ENCODE results near the gene PEPD. TPM values are rescaled to one million over a fixed set of nuclear protein-coding genes. Genes with fewer than 3 reads are reported as not detected.

The PEPD gene
- total and polyA plus RNA-seq, 4 donors, result 37.3 to 211 (median 117) TPM

DNA sequence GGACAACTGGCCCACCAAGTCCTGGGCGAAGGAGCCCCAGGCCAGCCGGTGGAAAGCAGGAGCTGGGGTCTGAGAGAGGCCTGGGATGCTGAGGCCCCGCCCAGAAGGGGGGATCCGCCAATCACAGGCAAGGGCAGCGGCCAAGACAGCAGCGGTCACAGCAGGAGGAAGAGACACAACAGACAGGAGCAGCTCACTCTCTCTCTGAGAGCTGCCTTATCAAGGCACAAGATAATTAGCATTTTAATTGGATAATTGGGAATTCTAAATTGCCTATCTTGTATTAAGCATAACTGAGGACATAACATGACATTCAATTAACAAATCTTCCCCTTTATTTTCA, 101.8 kb downstream of the PEPD start (continued):
- TF ChIP-seq, protein P1, sequence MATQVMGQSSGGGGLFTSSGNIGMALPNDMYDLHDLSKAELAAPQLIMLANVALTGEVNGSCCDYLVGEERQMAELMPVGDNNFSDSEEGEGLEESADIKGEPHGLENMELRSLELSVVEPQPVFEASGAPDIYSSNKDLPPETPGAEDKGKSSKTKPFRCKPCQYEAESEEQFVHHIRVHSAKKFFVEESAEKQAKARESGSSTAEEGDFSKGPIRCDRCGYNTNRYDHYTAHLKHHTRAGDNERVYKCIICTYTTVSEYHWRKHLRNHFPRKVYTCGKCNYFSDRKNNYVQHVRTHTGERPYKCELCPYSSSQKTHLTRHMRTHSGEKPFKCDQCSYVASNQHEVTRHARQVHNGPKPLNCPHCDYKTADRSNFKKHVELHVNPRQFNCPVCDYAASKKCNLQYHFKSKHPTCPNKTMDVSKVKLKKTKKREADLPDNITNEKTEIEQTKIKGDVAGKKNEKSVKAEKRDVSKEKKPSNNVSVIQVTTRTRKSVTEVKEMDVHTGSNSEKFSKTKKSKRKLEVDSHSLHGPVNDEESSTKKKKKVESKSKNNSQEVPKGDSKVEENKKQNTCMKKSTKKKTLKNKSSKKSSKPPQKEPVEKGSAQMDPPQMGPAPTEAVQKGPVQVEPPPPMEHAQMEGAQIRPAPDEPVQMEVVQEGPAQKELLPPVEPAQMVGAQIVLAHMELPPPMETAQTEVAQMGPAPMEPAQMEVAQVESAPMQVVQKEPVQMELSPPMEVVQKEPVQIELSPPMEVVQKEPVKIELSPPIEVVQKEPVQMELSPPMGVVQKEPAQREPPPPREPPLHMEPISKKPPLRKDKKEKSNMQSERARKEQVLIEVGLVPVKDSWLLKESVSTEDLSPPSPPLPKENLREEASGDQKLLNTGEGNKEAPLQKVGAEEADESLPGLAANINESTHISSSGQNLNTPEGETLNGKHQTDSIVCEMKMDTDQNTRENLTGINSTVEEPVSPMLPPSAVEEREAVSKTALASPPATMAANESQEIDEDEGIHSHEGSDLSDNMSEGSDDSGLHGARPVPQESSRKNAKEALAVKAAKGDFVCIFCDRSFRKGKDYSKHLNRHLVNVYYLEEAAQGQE (IDR thresholded peaks at IDR 0.05), result no peak
- TF ChIP-seq JUND (IDR thresholded peaks at IDR 0.05), result no peak
- no peak for TF ChIP-seq MAX (IDR thresholded peaks at IDR 0.05)
- no peak for TF ChIP-seq TAF1 (conservative IDR thresholded peaks at IDR 0.05)
- TF ChIP-seq RAD21 (IDR thresholded peaks at IDR 0.05), result no peak

DNA sequence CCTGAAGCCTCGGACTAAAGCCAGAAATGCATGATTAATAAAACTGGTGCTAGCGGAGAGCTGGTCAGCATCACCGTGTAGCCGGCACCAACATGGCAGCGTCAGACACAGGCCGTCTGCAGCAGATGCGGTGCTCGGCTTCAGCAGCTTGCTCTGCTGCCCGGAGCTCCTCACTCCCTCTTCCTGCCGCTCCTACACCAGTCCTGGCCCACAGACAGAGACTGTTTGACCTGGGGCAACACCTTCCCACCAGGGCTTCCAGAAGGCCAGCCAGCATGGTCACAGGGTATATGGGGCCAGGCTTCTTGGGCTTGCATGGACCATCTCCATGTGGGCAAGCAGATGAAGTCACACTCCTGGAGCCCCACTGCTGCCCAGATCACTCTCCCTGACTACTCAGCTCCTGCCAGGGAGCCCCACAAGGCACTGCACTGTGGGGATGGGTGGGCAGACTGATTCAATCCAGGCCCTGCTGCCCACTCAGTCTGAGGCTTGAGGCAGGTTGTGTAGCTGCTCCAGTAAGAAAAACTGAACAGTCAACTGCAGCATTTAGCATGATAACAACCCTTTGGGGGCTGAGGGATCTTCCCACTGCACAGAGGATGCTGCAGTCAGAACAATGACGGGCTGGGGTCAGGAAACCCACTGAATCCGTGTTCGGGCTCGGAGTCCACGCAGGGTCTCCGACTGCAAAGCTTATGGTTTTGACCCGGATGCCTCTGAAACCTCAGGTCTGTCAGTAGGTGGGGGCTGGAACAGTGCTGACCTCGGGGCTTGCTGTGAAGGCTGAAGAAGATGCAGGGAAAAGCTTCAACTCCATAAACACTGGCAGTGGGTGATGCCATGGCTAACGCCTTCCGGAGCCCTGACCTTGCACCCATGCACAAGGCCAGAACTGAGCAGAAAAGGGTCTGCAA, 102.5 kb downstream of the PEPD start:
- 89% methylated on average over 20 of the region's 20 CpGs for WGBS
- no peak overlapping the region for H3K9ac ChIP-seq (ENCODE audit: low read depth in 1 of 2, low read length in 2 of 2)
- H3K9me3 ChIP-seq (ENCODE audit: control insufficient read depth in 4 of 4, low read length in 3 of 4), result no peaks in the 10 kb centered on the region
- H3K4me3 ChIP-seq (ENCODE audit: low read depth in 1 of 3, low read length in 3 of 3), result no peak overlapping the region
- no peak for TF ChIP-seq NR2F2 (IDR thresholded peaks at IDR 0.05)
- no peak for TF ChIP-seq CTCF (IDR thresholded peaks at IDR 0.05; ENCODE audit: low read depth, low read length, missing input control)
- no peak for TF ChIP-seq EGR1 (IDR thresholded peaks at IDR 0.05; ENCODE audit: low read depth in 2 of 2)
- no peak for TF ChIP-seq YY1 (IDR thresholded peaks at IDR 0.05)
- TF ChIP-seq TAF1 (conservative IDR thresholded peaks at IDR 0.05), result no peak
- TF ChIP-seq HNF4G (IDR thresholded peaks at IDR 0.05), result no peak
- no peak for TF ChIP-seq ATF3 (IDR thresholded peaks at IDR 0.05)
- no peak for TF ChIP-seq HNF4A (conservative IDR thresholded peaks at IDR 0.05)
- no peak for TF ChIP-seq FOXA2 (IDR thresholded peaks at IDR 0.05)
- no peak for TF ChIP-seq GABPA (IDR thresholded peaks at IDR 0.05 in 1 of 2, conservative IDR thresholded peaks at IDR 0.05 in 1 of 2)
- no peak for TF ChIP-seq FOXA1 (IDR thresholded peaks at IDR 0.05)
- TF ChIP-seq, protein P1 (IDR thresholded peaks at IDR 0.05), result no peak
- TF ChIP-seq JUND (IDR thresholded peaks at IDR 0.05), result no peak
- no peak for TF ChIP-seq RAD21 (IDR thresholded peaks at IDR 0.05)
- no peak for TF ChIP-seq RXRA (IDR thresholded peaks at IDR 0.05)
- no peak for TF ChIP-seq MAX (IDR thresholded peaks at IDR 0.05)
- TF ChIP-seq SP1 (IDR thresholded peaks at IDR 0.05), result no peak
- TF ChIP-seq, protein P2, sequence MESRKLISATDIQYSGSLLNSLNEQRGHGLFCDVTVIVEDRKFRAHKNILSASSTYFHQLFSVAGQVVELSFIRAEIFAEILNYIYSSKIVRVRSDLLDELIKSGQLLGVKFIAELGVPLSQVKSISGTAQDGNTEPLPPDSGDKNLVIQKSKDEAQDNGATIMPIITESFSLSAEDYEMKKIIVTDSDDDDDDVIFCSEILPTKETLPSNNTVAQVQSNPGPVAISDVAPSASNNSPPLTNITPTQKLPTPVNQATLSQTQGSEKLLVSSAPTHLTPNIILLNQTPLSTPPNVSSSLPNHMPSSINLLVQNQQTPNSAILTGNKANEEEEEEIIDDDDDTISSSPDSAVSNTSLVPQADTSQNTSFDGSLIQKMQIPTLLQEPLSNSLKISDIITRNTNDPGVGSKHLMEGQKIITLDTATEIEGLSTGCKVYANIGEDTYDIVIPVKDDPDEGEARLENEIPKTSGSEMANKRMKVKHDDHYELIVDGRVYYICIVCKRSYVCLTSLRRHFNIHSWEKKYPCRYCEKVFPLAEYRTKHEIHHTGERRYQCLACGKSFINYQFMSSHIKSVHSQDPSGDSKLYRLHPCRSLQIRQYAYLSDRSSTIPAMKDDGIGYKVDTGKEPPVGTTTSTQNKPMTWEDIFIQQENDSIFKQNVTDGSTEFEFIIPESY (IDR thresholded peaks at IDR 0.05), result no peak
- peaks cover 0 to 6% (median 4%) of the 10 kb centered on the region in 4 donors for H3K36me3 ChIP-seq (ENCODE audit: control insufficient read depth in 4 of 4, insufficient read depth in 3 of 4, low read depth in 1 of 4, low read length in 3 of 4)
- DNase-seq (ENCODE audit: low spot score), result no peak
- no peaks in the 10 kb centered on the region for H3K4me1 ChIP-seq (ENCODE audit: control insufficient read depth in 4 of 4, insufficient read depth in 4 of 4, low read length in 3 of 4)
- H3K27me3 ChIP-seq (ENCODE audit: control insufficient read depth in 4 of 4, insufficient read depth in 4 of 4, low read length in 3 of 4), result no peaks in the 10 kb centered on the region
- no peak overlapping the region for H3K27ac ChIP-seq (ENCODE audit: low read depth in 1 of 2, low read length in 2 of 2)

All from liver (tissue), 9 donors.